ENCODE measurements around the gene DAND5. TPM values are rescaled to one million over a fixed set of nuclear protein-coding genes. Genes with fewer than 3 reads are reported as not detected.

DAND5 gene
- total and polyA plus RNA-seq, 10 of the 15 experiments (the other 5 are each of a cell fraction or from before 2014, with no cell fraction given): 0.06 to 0.15 (median 0.12) TPM; not detected in 5

GRCh38 chr19:13001166-13001501 lies 31.8 kb downstream of the DAND5 start (continued):
- TF ChIP-seq USF2 (IDR thresholded peaks at IDR 0.05; ENCODE audit: borderline replicate concordance, low read depth, low read length) (no peak), PRDM15 (CRISPR knock-in tag; IDR thresholded peaks at IDR 0.05) (no peak), ZBED1 (IDR thresholded peaks at IDR 0.05; ENCODE audit: borderline replicate concordance) (no peak), BRCA1 (IDR thresholded peaks at IDR 0.05; ENCODE audit: low read depth, low read length) (no peak), RUNX3 (IDR thresholded peaks at IDR 0.05; ENCODE audit: low read length) (no peak), CREM (IDR thresholded peaks at IDR 0.05; ENCODE audit: low read depth) (no peak)

- H3K27me3 ChIP-seq (replicated peaks in 1 of 2; ENCODE audit: control insufficient read depth in 2 of 2, insufficient read depth in 2 of 2, low read length in 1 of 2): no peaks in the 10 kb centered on the region; a peak in 2 of 4 replicates
- H2AFZ ChIP-seq (ENCODE audit: control insufficient read depth, low read depth, low read length): no peak overlapping the region
- ChIA-PET RAD21 (ENCODE audit: unreplicated experiment) (no interaction called here), SMC1A (ENCODE audit: uncharacterized antibody, unreplicated experiment) (no interaction called here), POLR2A (no interaction called here), CTCF (interaction anchor here (0.6 kb wide), 1 partner anchor 237 kb away, joined by 3 read pairs; no protein-coding TSS in a partner anchor)
- BruUV-seq (replicated peaks): no TSS peak
- H3K4me1 ChIP-seq (ENCODE audit: control insufficient read depth, insufficient read depth, low read length): no peaks in the 10 kb centered on the region
- no peaks in the 10 kb centered on the region for H4K20me1 ChIP-seq (ENCODE audit: control insufficient read depth, insufficient read depth)
- intact Hi-C loops (cut with micrococcal nuclease; ENCODE audit: unreplicated experiment): no loop called here
- H3K79me2 ChIP-seq (ENCODE audit: control insufficient read depth, insufficient read depth, low read length): no peaks in the 10 kb centered on the region
- H3K9me3 ChIP-seq (replicated peaks; ENCODE audit: control insufficient read depth, insufficient read depth, low read length): no peaks in the 10 kb centered on the region
- 78% methylated on average over 39 of the region's 41 CpGs for WGBS (ENCODE audit: insufficient coverage, insufficient replicate concordance, low lambda C conversion rate, missing lambda C conversion rate)
- no peak overlapping the region for H3K4me2 ChIP-seq (ENCODE audit: control insufficient read depth, insufficient read depth)
- H3K27ac ChIP-seq (ENCODE audit: control insufficient read depth, insufficient read depth): no peak overlapping the region
- H3K4me3 ChIP-seq: no peak overlapping the region
- ATAC-seq (no peak), DNase-seq (ENCODE audit: low read depth, low spot score) (no peak), FAIRE-seq (no peak)
- H3K36me3 ChIP-seq (ENCODE audit: control insufficient read depth in 2 of 2, insufficient read depth in 2 of 2, low read length in 1 of 2): no peaks in the 10 kb centered on the region
- in situ Hi-C loops (cut with MboI): no loop called here
- no peak overlapping the region for H3K9ac ChIP-seq (ENCODE audit: control insufficient read depth, insufficient read depth, low read length)
- TF ChIP-seq ZSCAN29 (IDR thresholded peaks at IDR 0.05): no peak
- TF ChIP-seq SMARCA5 (IDR thresholded peaks at IDR 0.05): no peak
- TF ChIP-seq BHLHE40 (IDR thresholded peaks at IDR 0.05; ENCODE audit: borderline replicate concordance in 1 of 2, low read depth in 2 of 2, low read length in 1 of 2): no peak
- no peak for TF ChIP-seq ZNF274 (IDR thresholded peaks at IDR 0.05; ENCODE audit: insufficient read depth, insufficient read length)
- no peak for TF ChIP-seq MEF2A (IDR thresholded peaks at IDR 0.05; ENCODE audit: insufficient read depth, low read depth, low read length)
- no peak for TF ChIP-seq HCFC1 (IDR thresholded peaks at IDR 0.05; ENCODE audit: low read length)
- no peak for TF ChIP-seq CHD1 (IDR thresholded peaks at IDR 0.05; ENCODE audit: low read depth, low read length)
- TF ChIP-seq ZBED1 (IDR thresholded peaks at IDR 0.05; ENCODE audit: borderline replicate concordance): no peak
- TF ChIP-seq NBN (IDR thresholded peaks at IDR 0.05): no peak
- no peak for TF ChIP-seq EGR1 (IDR thresholded peaks at IDR 0.05; ENCODE audit: borderline replicate concordance in 1 of 2, low read depth in 2 of 2, low read length in 2 of 2)
- TF ChIP-seq JUNB (IDR thresholded peaks at IDR 0.05): no peak
- TF ChIP-seq WRNIP1 (IDR thresholded peaks at IDR 0.05; ENCODE audit: borderline replicate concordance, low read depth, low read length): no peak
- TF ChIP-seq RAD21 (IDR thresholded peaks at IDR 0.05; ENCODE audit: insufficient read depth, low read depth, low read length): no peak
- no peak for TF ChIP-seq HDAC6 (IDR thresholded peaks at IDR 0.05; ENCODE audit: unreplicated experiment)
These were observed 32.3 kb downstream of the DAND5 start for GRCh38 chr19:13001502-13002165.

Measured in GM12878 (cell line).